H1 (cell line): ENCODE results near the gene KBTBD12. TPM values are rescaled to one million over a fixed set of nuclear protein-coding genes. Genes with fewer than 3 reads are reported as not detected.

ENCODE experiments used
- CTCF ChIA-PET: fragments of 300-600 bp; sonication (Branson Sonifier 250); formaldehyde crosslinking; loops from one replicate; lab custom pipeline; 2021; ENCODE audit not compliant: partially characterized antibody; lab: Charles Lee
- POLR2A ChIA-PET: fragments of 300-600 bp; sonication (Branson Sonifier 250); formaldehyde crosslinking; loops from one replicate; lab custom pipeline; 2021; ENCODE audit warnings: inconsistent platforms; ENCODE audit not compliant: partially characterized antibody; lab: Charles Lee
- DNase-seq, 2 experiments: peaks; one replicate each; pipeline versions ENCODE4 v3.0.0 to v3.0.0-alpha.2; 2010 to 2022; ENCODE audit warnings: low spot score in 2 of 2, low read depth in 1 of 2, mixed read lengths in 1 of 2
- FAIRE-seq: peaks from 2 replicates; lab custom pipeline; 2011; peaks lifted over from hg19 to GRCh38; lab: Jason Lieb, UNC
- H2AFZ ChIP-seq: 2 replicates; pipeline ENCODE4 v1.8.1; 2012; ENCODE audit warnings: low read length, inconsistent platforms
- H2AK5ac ChIP-seq: 2 replicates; pipeline ENCODE4 v1.6.1; 2013; ENCODE audit warnings: low read depth, low read length
- H2BK120ac ChIP-seq: replicated peaks from 2 replicates; pipeline ENCODE3; 2013; ENCODE audit warnings: low read depth, low read length, inconsistent platforms
- H2BK12ac ChIP-seq: 2 replicates; pipeline ENCODE4 v1.6.1; 2013; ENCODE audit warnings: low read depth, low read length
- H2BK15ac ChIP-seq: 2 replicates; pipeline ENCODE4 v1.6.1; 2013; ENCODE audit warnings: low read length
- H2BK20ac ChIP-seq: 2 replicates; pipeline ENCODE4 v1.6.1; 2013; ENCODE audit warnings: low read length
- H2BK5ac ChIP-seq: 2 replicates; pipeline ENCODE4 v1.6.1; 2013; ENCODE audit warnings: low read depth, low read length
- H3K14ac ChIP-seq: 2 replicates; pipeline ENCODE4 v1.6.1; 2013; ENCODE audit warnings: inconsistent platforms; ENCODE audit not compliant: insufficient read length
- H3K18ac ChIP-seq: 2 replicates; pipeline ENCODE4 v1.6.1; 2013; ENCODE audit warnings: low read length; ENCODE audit errors: extremely low read depth
- H3K23ac ChIP-seq: 2 replicates; pipeline ENCODE4 v1.6.1; 2013; ENCODE audit warnings: inconsistent platforms; ENCODE audit not compliant: insufficient read length
- H3K23me2 ChIP-seq: 2 replicates; pipeline ENCODE4 v1.6.1; 2013; ENCODE audit warnings: low read depth, low read length
- H3K27ac ChIP-seq: 2 replicates; pipeline ENCODE4 v1.6.1; 2011; ENCODE audit warnings: low read depth, low read length, inconsistent platforms
- H3K27me3 ChIP-seq, 4 experiments: replicated peaks in 1 of 4; 1 replicate in 1 of 4; 2 replicates in 3 of 4; pipeline versions ENCODE4 v1.6.1 to v1.8.1; 2011 to 2013; ENCODE audit warnings: low read length in 3 of 4, mild to moderate bottlenecking in 3 of 4, inconsistent platforms in 2 of 4, mixed read lengths in 2 of 4, moderate library complexity in 1 of 4; ENCODE audit not compliant: control insufficient read depth in 3 of 4, insufficient read depth in 3 of 4; ENCODE audit errors: extremely low read depth in 1 of 4
- H3K36me3 ChIP-seq, 4 experiments: 2 replicates each; pipeline versions ENCODE4 v1.6.1 to v1.8.1; 2011 to 2013; ENCODE audit warnings: mild to moderate bottlenecking in 4 of 4, low read length in 3 of 4, moderate library complexity in 2 of 4, control low read depth in 1 of 4, inconsistent platforms in 1 of 4; ENCODE audit not compliant: insufficient read depth in 4 of 4, control insufficient read depth in 2 of 4
- H3K4ac ChIP-seq: replicated peaks from 2 replicates; pipeline ENCODE3; 2013; ENCODE audit warnings: low read length, low read depth, mixed read lengths, inconsistent platforms; ENCODE audit not compliant: insufficient read length
- H3K4me1 ChIP-seq, 4 experiments: replicated peaks in 1 of 4; 1 replicate in 1 of 4; 2 replicates in 3 of 4; pipeline versions ENCODE4 v1.6.1 to v1.8.1; 2011 to 2013; ENCODE audit warnings: low read length in 3 of 4, inconsistent platforms in 2 of 4, mixed read lengths in 1 of 4; ENCODE audit not compliant: insufficient read depth in 4 of 4, control insufficient read depth in 3 of 4
- H3K4me2 ChIP-seq, 2 experiments: 2 replicates each; pipeline versions ENCODE4 v1.6.1 to v1.8.1; 2011 to 2013; ENCODE audit warnings: low read depth in 2 of 2, low read length in 2 of 2, control low read depth in 1 of 2, inconsistent platforms in 1 of 2, mild to moderate bottlenecking in 1 of 2; ENCODE audit not compliant: insufficient read depth in 1 of 2
- H3K4me3 ChIP-seq, 4 experiments: fragments of 200-600, 300-600 bp in 1 of 4; sonication (generic), shearing (Covaris generic), sonication (Bioruptor Twin) in 1 of 4; 2 replicates each; pipeline versions ENCODE4 v1.5.1 to v1.8.1; 2011 to 2016; ENCODE audit warnings: low read length in 4 of 4, low read depth in 3 of 4, control low read depth in 2 of 4, inconsistent platforms in 2 of 4, mild to moderate bottlenecking in 2 of 4, mixed read lengths in 1 of 4, moderate library complexity in 1 of 4; ENCODE audit not compliant: insufficient read depth in 2 of 4; ENCODE audit errors: extremely low read depth in 1 of 4
- H3K56ac ChIP-seq: replicated peaks from 2 replicates; pipeline ENCODE3; 2013; ENCODE audit warnings: low read depth, mild to moderate bottlenecking, mixed read lengths, low read length, inconsistent platforms; ENCODE audit not compliant: insufficient read length
- H3K79me1 ChIP-seq: 2 replicates; pipeline ENCODE4 v1.6.1; 2013; ENCODE audit warnings: low read depth, low read length, control low read depth
- H3K79me2 ChIP-seq, 2 experiments: 2 replicates each; pipeline versions ENCODE4 v1.6.1 to v1.8.1; 2012 to 2013; ENCODE audit warnings: low read length in 2 of 2, mild to moderate bottlenecking in 2 of 2, inconsistent platforms in 1 of 2; ENCODE audit not compliant: insufficient read depth in 2 of 2, control insufficient read depth in 1 of 2
- H3K9ac ChIP-seq, 4 experiments: replicated peaks in 1 of 4; 1 replicate in 1 of 4; 2 replicates in 3 of 4; pipeline versions ENCODE4 v1.6.1 to v1.8.1; 2011 to 2013; ENCODE audit warnings: low read depth in 3 of 4, low read length in 3 of 4, control low read depth in 2 of 4, mild to moderate bottlenecking in 2 of 4, moderate library complexity in 2 of 4, inconsistent platforms in 1 of 4; ENCODE audit errors: extremely low read depth in 1 of 4
- H3K9me3 ChIP-seq, 2 experiments: 2 replicates each; pipeline versions ENCODE4 v1.6.1 to v1.8.1; 2012 to 2013; ENCODE audit warnings: mild to moderate bottlenecking in 2 of 2, moderate library complexity in 2 of 2, control low read depth in 1 of 2, inconsistent platforms in 1 of 2, low read depth in 1 of 2, low read length in 1 of 2, mixed read lengths in 1 of 2; ENCODE audit not compliant: insufficient read depth in 2 of 2
- H4K20me1 ChIP-seq, 2 experiments: replicated peaks in 1 of 2; 2 replicates each; pipeline versions ENCODE3 to v1.8.1; 2011 to 2013; ENCODE audit warnings: inconsistent platforms in 2 of 2, low read length in 2 of 2, mild to moderate bottlenecking in 1 of 2; ENCODE audit not compliant: insufficient read depth in 2 of 2, control insufficient read depth in 1 of 2
- H4K5ac ChIP-seq: 2 replicates; pipeline ENCODE4 v1.6.1; 2013; ENCODE audit warnings: low read length, low read depth, mixed read lengths, inconsistent platforms; ENCODE audit not compliant: insufficient read length
- H4K8ac ChIP-seq: 2 replicates; pipeline ENCODE4 v1.8.0; 2013; ENCODE audit warnings: mild to moderate bottlenecking, moderate library complexity, low read length, inconsistent platforms; ENCODE audit not compliant: insufficient read depth; ENCODE audit errors: extremely low read depth
- H4K91ac ChIP-seq: replicated peaks from 2 replicates; pipeline ENCODE3; 2013; ENCODE audit warnings: low read length, mixed read lengths, inconsistent platforms; ENCODE audit not compliant: insufficient read length
- CBX5 ChIP-seq: fragments of 300-800, 300-1000 bp; sonication (generic); IDR thresholded peaks from 2 replicates; pipeline ENCODE4 v1.7.1; 2016; ENCODE audit warnings: antibody characterized with exemption, low read length, low read depth
- CEBPB ChIP-seq: IDR thresholded peaks from 2 replicates; pipeline ENCODE4 v1.6.1; 2012; ENCODE audit warnings: low read depth, low read length
- EP300 ChIP-seq, 2 experiments: IDR thresholded peaks; 1 replicate in 1 of 2; 2 replicates in 1 of 2; pipeline ENCODE4 v1.6.1; 2011 to 2012; ENCODE audit warnings: low read depth in 2 of 2, low read length in 2 of 2, mild to moderate bottlenecking in 2 of 2, borderline replicate concordance in 1 of 2, inconsistent platforms in 1 of 2, moderate library complexity in 1 of 2
- HDAC2 ChIP-seq, 2 experiments: fragments of 300-600 bp in 1 of 2; sonication (generic) in 1 of 2; IDR thresholded peaks; 2 replicates each; pipeline ENCODE4 v1.6.1; 2011 to 2012; ENCODE audit warnings: low read depth in 2 of 2, low read length in 2 of 2, mild to moderate bottlenecking in 2 of 2, moderate library complexity in 2 of 2, borderline replicate concordance in 1 of 2, inconsistent platforms in 1 of 2
- POLR2A ChIP-seq, 2 experiments: IDR thresholded peaks; 1 replicate in 1 of 2; 2 replicates in 1 of 2; pipeline ENCODE4 v1.6.1; 2011; ENCODE audit warnings: low read depth in 2 of 2, low read length in 2 of 2, mild to moderate bottlenecking in 2 of 2; ENCODE audit errors: control extremely low read depth in 1 of 2
- SP2 ChIP-seq: IDR thresholded peaks from 2 replicates; pipeline ENCODE4 v1.6.1; 2012; ENCODE audit warnings: mild to moderate bottlenecking, low read length, inconsistent platforms
- TEAD4 ChIP-seq: IDR thresholded peaks from 2 replicates; pipeline ENCODE4 v1.6.1; 2012; ENCODE audit warnings: low read depth, low read length, inconsistent platforms, mixed read lengths
- WGBS, 2 experiments: shearing (Covaris generic) in 1 of 2; methylation state at CpG; one replicate each; pipeline versions ENCODE4 v1.1.6 to v1.1.7; 2013 to 2015; ENCODE audit warnings: low lambda C conversion rate in 2 of 2, mixed read lengths in 2 of 2, inconsistent platforms in 1 of 2, low coverage in 1 of 2, missing lambda C conversion rate in 1 of 2; ENCODE audit not compliant: insufficient replicate concordance in 2 of 2, insufficient coverage in 1 of 2, insufficient read length in 1 of 2; ENCODE audit errors: extremely low coverage in 1 of 2, missing lambda C conversion rate in 1 of 2; 5-methylcytosine and 5-hydroxymethylcytosine counted together
- polyA plus RNA-seq, 7 experiments: library from polyadenylated mRNA; depleted of rRNA in 3 of 7; stranded (reverse) in 5 of 7; unstranded in 2 of 7; fragments of >200 nt in 5 of 7; fragments of 200-250 nt in 2 of 7; gene quantifications; 1 replicate in 5 of 7; 2 replicates in 1 of 7; 4 replicates in 1 of 7; pipeline versions ENCODE4 v1.2.1 to v1.2.3, GENCODE V29; 2011 to 2013; ENCODE audit warnings: missing spikeins in 2 of 7, mixed read lengths in 2 of 7
- total RNA-seq: library from RNA; stranded (reverse); fragmentation: NEBNext Ultra II Directional; extraction: Animal tissue kit (Norgen Biotek cat#: 25700); gene quantifications from 2 replicates; pipeline ENCODE4 v1.2.1, GENCODE V29; 2021

KBTBD12 gene
- total and polyA plus RNA-seq, 2 of the 8 experiments (the other 6 are each of a cell fraction or from before 2014, with no cell fraction given): 0.33 to 0.63 TPM

- no peak overlapping the region for H4K8ac ChIP-seq
- no peaks in the 10 kb centered on the region for H3K79me2 ChIP-seq
- H3K79me1 ChIP-seq: no peaks in the 10 kb centered on the region
- no peak overlapping the region for H3K23ac ChIP-seq
- DNase-seq (no peak), FAIRE-seq (no peak)
- peaks cover 0 to 3% (median 0%) of the 10 kb centered on the region in 4 experiments; a peak in 2 of 7 replicates for H3K4me1 ChIP-seq
- H3K27ac ChIP-seq: no peak overlapping the region
- no peak overlapping the region for H2BK20ac ChIP-seq
- no peaks in the 10 kb centered on the region for H3K9me3 ChIP-seq
- TF ChIP-seq SP2 (no peak), CBX5 (no peak), TEAD4 (no peak), CEBPB (no peak), HDAC2 (IDR thresholded peaks at IDR 0.05; ENCODE audit: borderline replicate concordance in 1 of 2, low read depth in 2 of 2, low read length in 2 of 2) (no peak), EP300 (IDR thresholded peaks at IDR 0.05; ENCODE audit: borderline replicate concordance in 1 of 2, low read depth in 2 of 2, low read length in 2 of 2) (no peak), POLR2A (IDR thresholded peaks at IDR 0.05; ENCODE audit: control extremely low read depth in 1 of 2, low read depth in 2 of 2, low read length in 2 of 2) (no peak)
- no peak overlapping the region for H2AK5ac ChIP-seq
- peaks cover 0 to 4% of the 10 kb centered on the region in 2 experiments for H4K20me1 ChIP-seq
- no peak overlapping the region for H2BK120ac ChIP-seq
- CTCF ChIA-PET: interaction anchor here (0.7 to 2.5 kb wide), 6 partner anchors 9 to 139 kb away, joined by 3 to 6 read pairs (median 3); no protein-coding TSS in a partner anchor
- H3K27me3 ChIP-seq: peaks cover 0 to 13% (median 8%) of the 10 kb centered on the region in 4 experiments; a peak in 6 of 7 replicates
- WGBS, 2 experiments: 77% methylated on average over 12 of the region's 12 CpGs; no CpG with 5 or more reads in 1 of the 2 experiments
- no peak overlapping the region for H3K4me2 ChIP-seq
- no peak overlapping the region for H3K18ac ChIP-seq
- no peak overlapping the region for H2BK12ac ChIP-seq
- no peaks in the 10 kb centered on the region for H3K23me2 ChIP-seq
- H3K4me3 ChIP-seq: no peak overlapping the region
- no peak overlapping the region for H2BK15ac ChIP-seq
- H3K14ac ChIP-seq: no peak overlapping the region
- H4K91ac ChIP-seq: no peak overlapping the region
- no peak overlapping the region for H3K56ac ChIP-seq
- no peak overlapping the region for H2AFZ ChIP-seq
- no peak overlapping the region for H2BK5ac ChIP-seq
- H3K36me3 ChIP-seq: no peaks in the 10 kb centered on the region
- POLR2A ChIA-PET: no interaction called here
- H4K5ac ChIP-seq: no peak overlapping the region
- H3K9ac ChIP-seq: no peak overlapping the region
- no peak overlapping the region for H3K4ac ChIP-seq
Observed at GRCh38 chr3:127991251-127991650, 76.2 kb downstream of the KBTBD12 start.
